Stromal cell of bone marrow (primary cell): ENCODE results near the gene ZBTB47.

ENCODE experiments used
- DNase-seq: peaks from one replicate; pipeline ENCODE4 v3.0.0-alpha.2; 2012; ENCODE audit warnings: low read depth

ZBTB47 gene

DNA sequence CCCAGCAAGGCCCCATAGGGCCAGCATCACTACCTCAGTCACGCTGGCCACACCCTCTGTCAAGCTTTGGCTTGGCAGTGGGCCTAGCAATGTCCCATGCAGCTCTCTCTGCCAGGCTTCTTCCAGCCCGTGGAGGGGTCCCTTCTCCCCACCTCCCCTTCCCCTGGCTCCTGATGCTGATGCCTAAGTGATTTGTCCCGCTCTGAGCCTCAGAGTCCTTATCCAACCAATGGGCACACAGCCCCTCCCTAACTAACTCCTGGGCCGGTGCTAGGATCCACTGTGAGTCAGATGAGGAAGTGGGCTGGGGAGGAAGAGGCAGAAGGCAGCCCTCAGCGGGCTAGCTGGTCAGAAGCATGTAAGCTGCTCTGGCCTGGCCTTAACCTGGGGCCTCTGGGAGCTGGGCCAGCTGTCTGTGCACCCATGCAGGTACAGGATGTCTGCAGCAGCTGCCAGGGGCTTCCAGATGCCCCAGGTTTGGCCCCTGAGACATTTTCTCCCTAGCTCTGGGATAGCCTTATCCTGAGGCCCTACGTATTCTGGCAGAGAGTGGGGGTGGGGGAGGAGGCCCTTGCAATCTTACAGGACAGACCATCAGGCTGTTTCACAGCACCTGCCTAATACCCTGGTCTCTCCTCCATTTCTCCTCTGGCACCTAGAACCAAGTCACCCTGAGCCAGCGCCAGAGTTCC lies 740 bp upstream of the ZBTB47 start:
- DNase-seq: peak; percentile 66

DNA sequence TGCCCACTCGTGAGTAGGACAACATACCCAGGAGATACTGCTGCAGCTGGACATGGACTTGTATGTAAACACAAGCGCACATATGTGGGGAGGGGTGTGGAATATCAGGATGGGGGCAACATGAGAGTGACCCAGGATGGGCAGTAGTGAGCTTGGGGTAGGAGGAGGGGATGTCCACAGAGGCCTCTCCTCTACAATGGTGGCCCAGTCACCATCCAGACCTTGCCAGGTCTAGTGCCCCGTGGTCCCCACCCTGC lies 266 bp upstream of the ZBTB47 start:
- no peak for DNase-seq

DNA sequence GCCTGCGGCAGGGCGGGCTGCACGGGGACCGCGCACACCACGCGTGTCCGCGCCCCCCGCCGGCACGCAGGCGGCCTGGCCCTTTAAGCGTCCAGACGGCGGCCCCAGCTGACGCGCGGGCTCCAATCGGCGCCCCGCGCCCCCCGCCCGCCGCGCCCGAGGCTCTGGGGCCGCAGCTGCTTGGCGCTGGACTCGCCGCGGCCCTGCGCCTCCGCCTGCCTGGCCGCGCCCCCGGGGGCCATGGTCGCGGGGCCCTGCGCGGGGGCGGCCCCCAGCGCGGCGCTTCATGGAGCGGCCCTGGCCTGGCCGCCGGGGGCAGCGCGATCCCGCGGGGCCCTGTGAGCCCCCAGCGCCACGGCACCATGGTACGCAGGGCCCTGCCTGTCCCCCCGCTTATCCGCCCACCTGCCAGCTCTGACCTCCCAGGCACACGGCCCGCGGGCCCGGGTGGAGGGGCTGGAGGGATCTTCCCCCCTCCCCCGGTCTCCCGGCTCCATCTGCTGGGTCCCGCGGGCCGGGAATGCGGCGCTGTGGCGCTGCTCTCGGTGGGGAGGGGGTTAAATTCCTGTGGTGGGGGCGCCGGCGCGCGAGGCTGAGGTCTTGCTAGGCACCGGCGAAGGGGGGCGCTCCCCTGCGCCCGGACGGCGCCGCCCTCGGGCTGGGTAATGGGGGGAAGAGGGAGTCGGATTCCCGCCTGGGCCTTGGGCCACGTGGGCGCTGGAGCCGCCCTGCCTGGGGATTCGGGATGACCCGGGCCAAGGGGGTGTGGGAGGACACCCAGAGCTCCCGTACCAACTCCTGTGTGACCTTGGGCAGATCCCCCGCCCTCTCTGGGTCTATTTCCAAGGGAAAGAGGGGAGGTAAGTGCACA lies 1.1 kb downstream of the ZBTB47 start:
- DNase-seq: no peak

DNA sequence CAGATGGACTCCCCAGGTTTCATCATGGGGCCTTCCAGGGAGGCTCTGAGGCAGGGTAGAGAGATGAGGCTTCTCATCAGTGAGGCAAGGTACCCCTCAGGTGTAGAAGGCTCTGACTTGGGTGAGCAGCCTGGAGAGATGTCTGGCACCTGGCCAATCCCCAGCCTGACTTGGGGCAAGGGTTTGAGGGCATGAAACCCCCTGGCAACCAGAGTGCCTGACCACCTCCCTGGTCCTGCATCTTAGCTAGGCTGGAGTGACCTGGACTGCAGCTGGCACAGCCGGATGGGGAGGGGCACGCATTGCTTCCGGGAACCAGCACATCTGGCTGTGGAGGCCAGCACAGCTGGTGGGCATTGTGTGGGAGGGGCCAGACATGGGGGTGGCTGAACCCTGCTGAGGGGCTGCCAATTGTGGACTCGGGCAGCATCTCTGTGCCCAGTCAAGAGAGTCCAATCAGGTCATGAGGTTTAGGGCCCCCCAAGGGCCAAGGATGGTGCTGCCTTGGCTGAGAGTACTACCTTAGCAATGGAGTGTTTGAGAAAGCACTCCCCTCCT lies 1.9 kb downstream of the ZBTB47 start:
- no peak for DNase-seq

DNA sequence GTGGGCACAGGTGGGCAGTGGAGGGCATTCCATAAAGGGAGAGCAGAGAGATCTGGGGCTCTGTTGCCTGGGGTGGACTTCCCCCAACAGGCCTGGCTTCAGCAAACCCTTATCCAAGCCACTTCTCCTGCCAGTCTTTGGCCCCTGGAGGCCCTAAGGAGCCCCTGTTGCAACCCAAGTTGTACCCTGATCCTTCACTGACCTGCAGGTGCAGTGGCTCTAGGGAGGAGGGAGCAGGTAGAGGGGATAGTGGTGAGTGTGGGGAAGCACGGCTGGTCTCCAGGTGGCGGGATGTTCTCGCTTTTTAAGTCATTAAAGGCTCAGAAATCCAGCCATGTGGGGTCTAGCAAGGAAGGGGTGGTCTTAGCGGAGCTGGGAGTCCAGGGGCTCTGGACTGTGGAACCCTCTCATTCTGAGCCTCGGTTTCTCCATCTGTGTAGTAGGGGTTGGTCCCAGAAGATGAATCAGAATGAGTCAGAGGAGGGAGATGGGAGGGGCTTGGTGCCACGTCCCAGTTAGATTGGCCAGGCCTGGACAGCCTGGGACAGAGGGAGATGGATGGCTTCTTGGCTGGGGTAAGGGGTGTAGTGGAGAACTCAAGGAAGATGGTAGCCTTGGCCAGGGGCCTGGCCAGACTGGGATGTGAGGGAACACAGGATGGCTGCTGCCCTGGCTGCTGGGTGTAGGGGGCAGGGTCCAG lies 2.6 kb downstream of the ZBTB47 start:
- DNase-seq: no peak

DNA sequence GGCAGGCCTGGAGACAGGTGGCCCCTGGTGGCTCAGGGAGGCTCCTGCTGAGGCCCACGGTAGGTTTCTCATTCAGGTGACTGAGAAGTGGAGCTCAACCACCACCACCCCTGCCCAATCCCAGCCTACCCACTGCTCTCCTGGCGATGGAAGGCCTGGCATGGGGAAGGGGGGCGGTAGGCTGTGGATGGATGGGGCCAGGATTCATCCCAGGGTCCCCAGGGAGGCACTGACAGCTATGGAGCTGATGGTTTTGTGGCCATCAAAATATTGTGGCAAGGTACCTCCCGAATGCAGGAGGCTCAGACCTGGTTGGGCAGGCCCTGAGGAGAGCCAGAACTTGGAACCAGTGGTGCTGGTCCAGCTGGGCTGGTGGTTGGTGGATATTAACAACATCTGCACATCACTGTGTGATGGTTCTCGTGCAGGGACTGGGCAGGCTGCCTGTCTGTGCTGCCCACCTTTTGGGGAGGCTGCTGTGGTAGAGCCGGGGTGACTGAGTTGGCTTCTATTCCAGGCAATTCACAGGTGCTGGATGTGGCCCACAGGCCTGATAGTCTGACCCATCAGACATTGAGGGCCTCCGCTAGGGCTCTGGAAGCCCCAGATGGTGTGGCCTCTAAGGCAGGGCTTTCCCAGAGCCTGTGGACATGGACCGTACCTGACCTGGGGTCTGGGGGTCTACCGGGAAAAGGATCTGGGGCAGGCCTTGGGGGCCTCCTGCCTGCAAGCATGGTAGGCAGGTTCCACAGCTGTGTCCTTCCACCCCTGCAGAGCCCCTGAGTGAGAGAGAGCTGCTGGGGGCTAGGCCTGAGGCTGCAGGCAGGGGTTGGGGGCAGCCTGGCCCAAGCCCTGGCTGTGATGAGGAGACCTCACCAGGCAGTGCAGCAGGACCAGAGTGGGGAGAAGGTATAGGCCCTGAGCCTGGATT lies 3.4 kb downstream of the ZBTB47 start:
- DNase-seq: no peak

DNA sequence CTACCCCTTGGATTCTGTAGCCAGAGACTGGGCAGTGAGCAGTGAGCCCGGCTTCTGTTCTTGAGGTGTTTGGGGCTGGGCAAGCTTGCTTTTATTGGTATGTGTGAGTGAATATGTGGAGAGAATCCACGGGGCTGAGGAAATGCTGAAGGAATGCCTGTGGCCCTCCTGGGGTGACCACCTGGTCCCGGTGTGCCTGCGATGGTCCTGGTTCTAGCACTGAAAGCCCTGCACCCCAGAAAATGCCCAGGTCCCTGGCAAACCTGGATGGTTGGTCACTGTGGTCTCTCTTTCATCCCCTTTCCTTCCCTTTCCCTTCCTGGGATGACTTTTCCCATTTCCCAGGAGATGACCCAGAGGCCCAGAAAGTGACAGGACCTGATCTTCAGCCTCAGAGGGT lies 4.2 kb downstream of the ZBTB47 start:
- no peak for DNase-seq

DNA sequence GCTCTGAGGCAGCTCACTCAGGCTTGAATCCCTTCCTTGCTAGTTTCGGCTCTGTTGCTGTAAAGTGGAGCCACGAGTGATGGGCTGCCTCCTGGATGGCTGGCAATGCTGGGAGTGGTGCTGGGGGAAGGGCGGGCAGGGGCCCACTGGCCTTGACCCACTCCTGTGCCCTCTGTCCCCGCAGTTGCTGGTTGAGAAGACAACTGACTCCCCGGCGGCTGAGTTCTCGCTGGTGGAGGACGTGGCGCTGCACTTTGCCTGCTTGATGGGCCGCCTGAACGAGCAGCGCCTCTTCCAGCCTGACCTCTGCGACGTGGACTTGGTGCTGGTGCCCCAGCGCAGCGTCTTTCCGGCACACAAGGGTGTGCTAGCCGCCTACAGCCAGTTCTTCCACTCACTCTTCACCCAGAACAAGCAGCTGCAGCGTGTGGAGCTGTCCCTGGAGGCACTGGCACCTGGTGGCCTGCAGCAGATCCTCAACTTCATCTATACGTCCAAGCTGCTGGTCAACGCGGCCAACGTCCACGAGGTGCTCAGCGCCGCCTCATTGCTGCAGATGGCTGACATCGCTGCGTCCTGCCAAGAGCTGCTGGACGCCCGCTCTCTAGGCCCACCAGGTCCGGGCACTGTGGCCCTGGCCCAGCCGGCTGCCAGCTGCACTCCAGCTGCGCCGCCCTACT lies 4.7 kb downstream of the ZBTB47 start:
- DNase-seq: no peak

DNA sequence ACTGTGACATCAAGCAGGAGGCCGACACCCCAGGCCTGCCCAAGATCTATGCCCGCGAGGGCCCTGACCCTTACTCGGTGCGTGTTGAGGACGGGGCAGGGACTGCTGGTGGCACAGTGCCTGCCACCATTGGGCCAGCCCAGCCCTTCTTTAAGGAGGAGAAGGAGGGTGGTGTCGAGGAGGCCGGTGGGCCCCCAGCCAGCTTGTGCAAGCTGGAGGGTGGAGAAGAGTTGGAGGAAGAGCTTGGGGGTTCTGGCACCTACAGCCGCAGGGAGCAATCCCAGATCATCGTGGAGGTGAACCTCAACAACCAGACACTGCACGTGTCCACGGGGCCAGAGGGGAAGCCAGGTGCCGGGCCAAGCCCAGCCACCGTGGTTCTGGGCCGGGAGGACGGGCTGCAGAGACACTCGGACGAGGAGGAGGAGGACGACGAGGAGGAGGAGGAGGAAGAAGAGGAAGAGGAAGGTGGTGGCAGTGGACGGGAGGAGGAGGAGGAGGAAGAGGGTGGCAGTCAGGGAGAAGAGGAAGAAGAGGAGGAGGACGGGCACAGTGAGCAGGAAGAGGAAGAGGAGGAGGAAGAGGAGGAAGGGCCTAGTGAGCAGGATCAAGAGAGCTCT lies 5.4 kb downstream of the ZBTB47 start:
- no peak for DNase-seq

DNA sequence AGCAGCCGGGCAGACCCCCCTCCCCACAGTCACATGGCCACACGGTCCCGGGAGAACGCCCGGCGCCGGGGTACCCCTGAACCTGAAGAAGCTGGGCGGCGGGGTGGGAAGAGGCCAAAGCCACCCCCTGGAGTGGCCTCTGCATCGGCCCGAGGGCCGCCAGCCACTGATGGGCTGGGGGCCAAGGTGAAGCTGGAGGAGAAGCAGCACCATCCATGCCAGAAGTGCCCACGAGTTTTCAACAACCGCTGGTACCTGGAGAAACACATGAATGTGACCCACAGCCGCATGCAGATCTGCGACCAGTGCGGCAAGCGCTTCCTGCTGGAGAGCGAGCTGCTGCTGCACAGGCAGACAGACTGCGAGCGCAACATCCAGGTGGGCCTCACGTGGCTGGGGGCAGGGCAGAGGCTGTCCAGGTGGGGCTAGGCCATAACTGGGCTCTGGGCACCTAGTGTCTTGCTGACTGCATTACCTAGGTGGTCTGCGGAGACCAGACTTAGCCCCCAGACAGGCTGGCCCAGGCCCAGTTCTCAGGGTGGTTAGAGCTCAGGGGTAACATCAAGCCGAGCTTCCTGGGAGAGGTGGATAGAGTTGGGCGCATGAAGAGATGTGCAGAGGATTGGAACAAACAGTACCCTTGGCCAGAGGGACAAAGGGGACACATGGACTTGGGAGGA lies 6.1 kb downstream of the ZBTB47 start:
- DNase-seq: no peak

DNA sequence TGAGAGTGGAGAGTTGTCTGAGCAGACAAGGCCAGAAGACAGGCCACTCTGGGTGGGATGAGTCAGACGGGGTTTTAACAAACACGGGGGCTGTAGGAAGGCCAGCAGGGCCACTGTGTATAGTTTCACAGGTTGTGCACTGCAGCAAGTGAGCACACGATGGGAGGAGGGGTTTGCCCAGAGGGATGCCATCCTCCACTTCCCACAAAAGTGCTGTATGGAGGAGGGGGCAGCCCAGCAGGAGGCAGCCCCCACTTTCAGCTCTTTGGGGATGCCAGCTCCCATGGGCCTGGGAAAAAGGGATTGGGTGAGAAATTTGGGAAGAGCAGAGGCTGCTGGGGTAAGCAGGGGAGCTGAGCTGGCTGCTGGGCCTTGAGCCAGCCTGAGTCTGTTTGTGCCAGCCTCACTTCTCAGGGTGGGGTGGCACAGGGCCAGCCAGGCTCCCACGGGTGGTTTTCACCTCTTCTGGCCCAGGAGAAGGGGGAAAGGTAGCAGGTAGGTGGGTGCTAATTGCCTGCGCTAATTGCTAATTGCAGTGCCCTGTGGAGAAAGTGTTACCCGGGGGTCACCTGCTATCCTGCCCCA lies 6.7 kb downstream of the ZBTB47 start:
- DNase-seq: no peak

DNA sequence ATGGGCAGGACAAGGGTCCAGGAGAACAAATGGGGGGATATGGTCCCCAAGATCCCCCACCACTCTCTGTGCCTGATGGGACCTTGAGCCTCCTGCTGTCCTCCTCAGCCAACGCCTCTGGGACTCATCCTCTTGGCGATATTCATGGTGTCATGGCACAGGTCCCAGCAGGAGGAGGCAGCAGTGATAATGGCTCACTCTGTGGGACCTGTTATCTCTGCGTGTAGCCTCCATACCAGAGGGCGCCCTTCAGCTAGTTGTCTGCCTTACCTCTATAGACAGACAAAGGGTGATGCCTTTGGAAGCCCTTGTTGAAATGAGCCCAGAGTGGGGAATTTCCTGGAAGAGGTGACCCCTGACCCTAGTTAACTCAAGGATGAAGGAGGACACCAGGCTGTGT lies 7.4 kb downstream of the ZBTB47 start:
- DNase-seq: no peak

DNA sequence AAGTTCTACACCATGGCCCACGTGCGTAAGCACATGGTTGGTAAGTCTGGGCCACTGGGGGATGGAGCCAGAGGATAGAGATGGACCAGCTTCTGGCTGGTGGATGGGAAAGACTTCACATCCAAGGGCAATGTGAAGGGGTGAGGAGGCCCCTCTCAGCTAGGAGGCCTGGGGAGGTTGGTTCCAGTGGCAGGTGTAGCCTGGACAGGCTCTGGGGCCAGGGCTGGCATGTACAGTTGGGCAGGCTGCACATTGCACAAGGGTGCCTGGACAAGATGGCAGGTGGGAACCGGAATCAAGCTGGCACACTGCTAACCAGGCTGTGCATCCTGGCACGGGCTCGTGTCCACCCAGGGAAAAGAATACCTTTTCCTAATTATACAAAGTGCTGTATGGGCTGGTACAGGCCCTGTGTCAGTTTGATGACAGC lies 8.1 kb downstream of the ZBTB47 start:
- no peak for DNase-seq

DNA sequence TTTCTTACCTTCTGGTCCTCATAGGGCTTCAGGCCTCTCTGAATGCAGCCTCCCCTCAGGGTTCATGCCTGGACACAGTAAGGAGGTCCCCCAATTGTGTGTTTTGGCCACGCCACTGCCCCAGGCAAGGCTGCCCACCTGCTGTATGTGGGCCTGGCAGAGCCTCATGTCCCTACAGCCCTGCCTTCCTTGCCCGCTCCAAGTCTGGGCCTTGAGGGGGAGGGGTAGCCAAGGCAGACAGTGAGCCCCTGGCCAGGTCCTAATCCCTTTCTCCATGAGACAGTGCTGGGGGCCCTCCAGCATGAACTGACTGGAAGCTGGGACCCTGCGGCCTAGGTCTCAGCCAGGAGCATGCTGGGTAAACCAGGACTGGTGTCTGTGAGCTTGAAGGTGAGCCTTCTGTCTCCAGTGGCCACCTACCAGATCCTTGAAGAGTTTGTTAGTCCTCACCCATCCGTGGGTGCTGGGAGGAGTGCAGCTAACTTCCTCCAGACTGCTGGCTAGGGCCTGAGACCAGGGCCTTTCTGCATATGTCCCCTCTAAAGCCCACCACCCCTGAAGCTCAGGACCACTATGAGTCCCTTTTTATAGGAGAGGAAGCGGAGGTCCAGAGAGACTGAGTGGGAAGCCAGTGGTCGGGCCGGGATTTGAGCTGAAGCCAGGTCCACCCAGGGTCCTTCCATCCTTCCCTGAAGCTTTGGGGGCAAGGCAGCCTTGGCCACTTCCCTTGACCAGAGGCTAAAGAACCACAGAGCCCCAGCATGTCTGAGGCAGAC lies 8.7 kb downstream of the ZBTB47 start:
- DNase-seq: no peak

DNA sequence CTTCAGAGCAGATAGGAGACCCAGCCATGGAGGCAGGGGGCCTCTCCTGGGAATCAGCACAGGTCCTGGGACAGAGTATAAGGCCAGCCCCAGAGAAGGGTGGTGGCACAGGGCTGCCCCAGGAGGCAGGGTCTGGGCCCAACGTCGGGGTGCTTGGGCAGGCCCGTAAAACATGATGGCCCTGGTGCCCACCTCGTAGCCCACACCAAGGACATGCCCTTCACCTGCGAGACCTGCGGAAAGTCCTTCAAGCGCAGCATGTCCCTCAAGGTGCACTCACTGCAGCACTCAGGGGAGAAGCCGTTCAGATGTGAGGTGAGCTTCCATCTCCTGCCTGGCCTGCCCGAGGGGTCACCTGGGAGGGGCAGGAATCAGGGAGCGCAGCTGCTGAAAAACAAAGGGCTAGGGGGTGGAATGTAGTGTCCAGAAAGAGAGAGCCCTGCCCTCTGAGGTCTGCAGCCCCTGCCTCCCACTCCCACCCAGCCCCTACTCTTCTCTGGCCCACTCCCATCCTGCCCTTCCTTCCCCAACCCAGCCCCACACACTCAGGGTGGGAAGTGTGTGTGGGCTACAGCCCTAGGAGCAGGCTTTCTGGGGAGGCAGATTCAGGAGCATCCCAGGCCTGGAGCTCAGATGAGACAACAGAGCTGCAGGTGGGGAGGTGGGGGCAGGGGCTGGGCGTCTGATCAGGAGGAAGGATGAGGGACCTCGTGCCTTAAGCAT lies 9.5 kb downstream of the ZBTB47 start:
- DNase-seq: no peak

DNA sequence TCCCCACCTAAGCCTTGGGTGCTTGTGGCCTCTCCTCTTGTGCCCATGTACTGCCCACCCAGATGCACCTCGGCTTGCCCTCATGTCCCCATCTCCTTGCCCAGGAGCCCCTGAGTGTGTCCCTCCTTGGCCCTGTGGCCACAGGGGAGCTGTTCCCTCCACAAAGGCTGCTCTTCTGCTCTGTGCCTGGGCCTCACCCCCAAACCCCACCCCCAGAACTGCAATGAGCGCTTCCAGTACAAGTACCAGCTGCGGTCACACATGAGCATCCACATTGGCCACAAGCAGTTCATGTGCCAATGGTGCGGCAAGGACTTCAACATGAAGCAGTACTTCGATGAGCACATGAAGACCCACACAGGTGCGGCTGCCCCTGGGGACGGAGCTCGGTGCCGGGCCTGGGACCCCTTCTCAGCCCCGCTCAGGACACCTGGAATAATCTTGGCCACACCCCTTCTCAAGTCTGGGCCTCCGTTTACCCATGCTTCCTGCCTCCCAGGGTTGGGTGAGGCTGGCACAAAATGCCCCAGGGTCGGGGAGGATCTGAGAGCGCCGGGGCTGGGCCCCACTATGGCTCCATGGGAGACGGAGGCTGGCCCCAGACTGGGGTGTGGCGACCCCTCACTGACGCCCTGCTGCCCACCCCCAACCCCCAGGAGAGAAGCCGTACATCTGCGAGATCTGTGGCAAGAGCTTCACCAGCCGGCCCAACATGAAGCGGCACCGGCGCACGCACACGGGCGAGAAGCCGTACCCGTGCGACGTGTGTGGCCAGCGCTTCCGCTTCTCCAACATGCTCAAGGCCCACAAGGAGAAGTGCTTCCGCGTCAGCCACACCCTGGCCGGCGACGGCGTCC lies 10.3 kb downstream of the ZBTB47 start:
- DNase-seq: no peak

DNA sequence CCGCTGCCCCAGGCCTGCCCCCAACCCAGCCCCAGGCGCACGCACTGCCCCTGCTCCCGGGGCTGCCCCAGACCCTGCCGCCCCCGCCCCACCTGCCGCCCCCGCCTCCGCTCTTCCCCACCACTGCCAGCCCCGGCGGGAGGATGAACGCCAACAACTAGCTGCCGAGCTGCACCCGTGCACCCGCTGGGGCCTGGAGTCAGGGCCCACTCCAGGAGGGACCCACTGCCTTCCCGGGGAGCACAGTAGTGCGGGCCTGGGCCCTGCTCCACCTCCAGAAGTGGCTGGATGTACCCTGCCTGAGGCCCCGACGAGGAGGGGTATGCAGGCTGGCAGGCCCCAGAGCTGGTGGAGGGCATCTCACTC lies 10.9 kb downstream of the ZBTB47 start:
- no peak for DNase-seq
